Embryonic facial prominence (tissue), 1 donor: ENCODE measurements around the gene ABHD14A.
"Not testable (repeated sequence)": the region's sequence is repeated elsewhere in the genome, so short reads cannot be mapped to it uniquely, and the experiment has no call there.

ENCODE experiments used
- DNase-seq: peaks from one replicate; pipeline ENCODE4 v3.0.0-alpha.2; 2016; ENCODE audit errors: extremely low spot score

ABHD14A gene

DNA sequence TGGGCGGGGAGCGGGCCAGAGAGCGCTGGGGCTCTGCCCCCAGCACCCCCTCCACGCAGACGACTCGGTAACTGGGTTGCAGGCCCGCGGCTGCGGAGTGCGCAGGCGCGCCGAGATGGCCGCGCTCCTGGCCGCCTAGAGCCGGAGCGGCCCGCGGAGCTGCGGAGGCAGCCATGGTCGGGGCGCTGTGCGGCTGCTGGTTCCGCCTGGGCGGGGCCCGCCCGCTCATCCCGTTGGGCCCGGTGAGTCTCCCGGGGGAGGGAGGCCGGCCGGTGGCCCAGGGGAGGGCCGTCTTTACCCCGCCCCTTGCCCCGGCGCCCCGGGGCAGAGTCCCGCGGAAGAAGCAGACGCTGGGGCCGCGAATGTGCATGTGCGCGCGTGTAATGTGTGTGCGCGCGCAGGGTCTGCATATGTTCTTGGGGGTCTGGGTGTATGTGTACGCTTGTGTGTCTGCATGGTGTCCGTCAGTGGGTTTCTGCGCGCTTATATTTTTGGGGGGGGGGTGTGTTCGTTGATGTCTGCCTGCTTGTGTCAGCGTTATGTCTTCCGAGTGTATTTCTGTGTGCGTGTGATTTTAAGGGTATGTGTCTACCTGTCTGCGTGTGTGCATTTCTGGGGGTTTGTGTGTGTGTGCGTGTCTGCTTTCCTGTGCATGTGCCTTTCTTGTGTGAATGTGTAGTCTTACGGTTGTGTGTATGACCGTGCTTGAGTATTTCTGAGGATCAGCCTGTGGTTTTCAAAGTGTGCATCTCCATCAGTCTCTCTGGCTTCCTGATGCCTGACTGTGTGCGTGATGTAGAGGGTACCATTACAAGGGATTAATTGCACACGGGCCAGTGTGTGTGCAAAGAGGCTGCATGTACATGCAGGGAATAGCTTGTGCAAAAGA lies at the start of gene ABHD14A:
Gene ABHD14A (plus strand): TSS at position 102 of the 889 bp plus-strand sequence. CDS start 72 bp downstream, at position 174.
- no peak for DNase-seq

DNA sequence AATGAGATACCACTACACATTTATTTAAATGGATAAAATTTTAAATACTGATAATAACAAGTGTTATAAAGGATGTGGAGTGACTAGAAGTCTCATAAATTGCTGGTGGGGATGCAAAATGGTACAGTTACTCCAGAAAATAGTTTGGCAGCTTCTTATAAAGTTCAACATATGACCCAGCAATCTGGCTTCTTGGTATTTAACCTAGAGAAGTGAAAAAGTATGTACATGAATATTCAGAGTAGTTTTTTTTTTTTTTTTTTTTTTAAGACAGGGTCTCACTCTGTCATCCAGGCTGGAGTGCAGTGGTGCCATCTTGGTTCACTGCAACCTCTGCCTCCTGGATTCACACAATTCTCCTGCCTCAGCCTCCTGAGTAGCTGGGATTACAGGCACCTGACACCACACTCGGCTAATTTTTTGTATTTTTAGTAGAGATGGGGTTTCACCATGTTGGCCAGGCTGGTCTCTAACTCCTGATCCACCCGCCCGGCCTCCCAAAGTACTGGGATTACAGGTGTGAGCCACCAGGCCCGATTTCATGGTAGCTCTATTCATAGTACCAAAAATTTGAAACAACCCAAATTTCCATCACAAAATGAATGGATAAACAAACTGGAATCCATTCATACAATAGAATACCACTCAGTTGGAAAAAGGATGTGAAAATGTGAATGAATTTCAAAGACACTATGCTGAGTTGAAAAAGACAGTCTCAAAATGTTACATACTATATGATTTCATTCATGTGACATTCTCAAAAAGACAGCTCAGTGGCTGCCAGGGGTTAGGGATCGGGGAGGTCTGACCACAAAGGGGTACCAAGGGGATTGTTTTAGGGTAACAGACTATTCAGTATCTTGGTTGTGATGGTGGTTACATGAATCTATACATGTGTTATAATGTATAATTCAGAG lies 47.5 kb upstream of the ABHD14A start:
- DNase-seq = no peak

DNA sequence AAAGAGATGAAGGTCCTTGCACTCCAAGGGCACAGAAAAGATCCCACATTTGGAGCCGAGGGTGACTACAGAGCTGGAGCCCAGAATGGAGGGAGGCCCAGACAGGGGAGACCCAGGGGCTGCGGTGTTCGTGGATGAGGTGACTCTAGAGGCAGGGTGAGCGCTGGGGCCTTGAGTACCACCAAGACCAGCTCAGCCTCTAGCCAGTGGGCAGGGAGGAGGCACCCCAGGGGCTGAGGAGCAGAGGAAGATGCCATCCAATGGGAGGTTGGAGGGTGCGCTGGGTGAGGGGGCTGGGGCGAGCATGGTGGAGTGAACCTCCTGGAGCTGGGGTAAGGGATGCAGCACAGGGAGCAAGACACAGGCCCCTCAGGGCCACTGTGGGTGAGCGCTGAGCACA lies 46.4 kb upstream of the ABHD14A start:
- DNase-seq = no peak

DNA sequence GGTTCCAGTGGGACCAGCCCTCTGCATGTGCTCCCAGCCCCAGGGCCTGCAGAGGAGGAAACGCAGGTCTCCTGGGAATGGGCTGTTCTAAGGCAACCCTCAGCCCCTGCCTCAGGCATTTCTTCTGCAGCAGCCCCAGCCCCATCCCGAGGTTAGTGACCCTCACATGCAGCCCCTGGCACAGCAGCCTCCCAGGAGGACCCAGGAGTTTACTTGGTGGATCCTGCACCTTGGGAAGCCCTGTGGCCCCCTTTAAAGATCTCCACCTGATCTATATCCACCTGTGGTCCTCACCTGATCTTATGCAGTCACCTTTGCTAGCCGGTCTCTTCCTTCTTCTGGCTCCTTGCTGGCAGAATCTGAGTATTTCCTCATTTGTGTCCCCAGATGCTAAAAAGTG lies 45.9 kb upstream of the ABHD14A start:
- DNase-seq = not testable (repeated sequence)

DNA sequence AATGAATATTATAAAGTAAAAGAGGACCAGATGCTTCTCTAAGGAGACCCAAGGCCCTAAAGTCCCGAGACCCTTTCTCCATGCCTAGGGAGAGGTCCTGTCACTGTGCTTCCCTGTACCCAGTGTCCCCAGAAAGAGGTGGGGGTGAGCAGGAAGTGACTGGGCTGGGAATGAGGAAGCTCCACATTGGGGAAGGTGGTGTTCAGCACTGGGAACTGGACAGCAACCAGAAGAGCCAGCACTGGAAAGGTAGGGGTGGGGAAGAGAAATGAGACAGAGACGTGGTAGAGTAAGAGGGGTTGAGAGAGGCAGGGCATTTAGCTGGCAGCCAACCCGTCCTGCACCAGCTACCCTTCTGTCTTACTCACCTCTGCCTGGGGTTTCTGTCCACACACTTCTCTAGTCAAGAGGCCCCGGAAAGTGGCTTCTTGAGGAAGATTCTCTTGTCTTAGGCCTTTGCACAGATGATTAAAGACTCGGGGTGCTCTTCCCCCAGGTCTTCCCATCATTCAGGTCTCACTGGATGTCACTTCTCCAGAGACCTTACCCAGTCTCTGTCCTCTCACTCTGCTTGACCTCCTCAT lies 45.4 kb upstream of the ABHD14A start:
- DNase-seq = no peak

DNA sequence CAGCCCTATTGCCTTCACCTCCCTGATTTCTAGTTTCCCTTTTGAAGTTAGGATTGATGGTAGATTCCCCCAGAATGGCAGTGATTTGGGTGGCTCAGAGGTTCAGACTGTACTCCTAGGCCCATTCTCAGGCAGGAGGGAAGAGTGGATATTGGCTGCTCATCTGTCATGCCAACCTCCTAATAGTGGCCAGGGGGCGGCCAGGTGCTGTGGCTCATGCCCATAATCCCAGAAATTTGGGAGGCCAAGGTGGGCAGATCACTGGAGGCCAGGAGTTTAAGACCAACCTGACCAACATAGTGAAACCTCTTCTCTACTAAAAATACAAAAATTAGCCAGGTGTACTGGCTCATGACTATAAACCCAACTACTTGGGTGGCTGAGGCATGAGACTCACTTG lies 44.4 kb upstream of the ABHD14A start:
- DNase-seq = no peak

DNA sequence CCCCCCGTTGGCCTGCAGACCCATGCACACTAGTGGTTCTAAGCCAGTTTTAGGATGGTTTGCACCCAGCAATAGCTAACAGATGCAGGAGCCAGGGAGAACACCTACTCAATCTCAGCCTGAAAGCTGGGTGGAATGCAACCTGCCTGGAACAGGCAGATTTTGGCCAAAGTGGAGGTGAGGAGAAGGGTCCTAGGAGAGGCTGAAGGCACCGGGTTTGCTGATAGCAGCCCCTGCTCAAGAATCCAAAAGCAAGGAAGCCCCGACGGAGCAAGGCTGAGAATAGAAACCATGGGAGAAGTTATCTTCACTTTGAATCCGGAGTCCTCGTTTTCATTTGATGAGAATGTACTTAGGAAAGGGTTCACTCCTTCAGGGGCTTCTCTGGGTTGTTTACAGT lies 43.1 kb upstream of the ABHD14A start:
- no peak for DNase-seq

DNA sequence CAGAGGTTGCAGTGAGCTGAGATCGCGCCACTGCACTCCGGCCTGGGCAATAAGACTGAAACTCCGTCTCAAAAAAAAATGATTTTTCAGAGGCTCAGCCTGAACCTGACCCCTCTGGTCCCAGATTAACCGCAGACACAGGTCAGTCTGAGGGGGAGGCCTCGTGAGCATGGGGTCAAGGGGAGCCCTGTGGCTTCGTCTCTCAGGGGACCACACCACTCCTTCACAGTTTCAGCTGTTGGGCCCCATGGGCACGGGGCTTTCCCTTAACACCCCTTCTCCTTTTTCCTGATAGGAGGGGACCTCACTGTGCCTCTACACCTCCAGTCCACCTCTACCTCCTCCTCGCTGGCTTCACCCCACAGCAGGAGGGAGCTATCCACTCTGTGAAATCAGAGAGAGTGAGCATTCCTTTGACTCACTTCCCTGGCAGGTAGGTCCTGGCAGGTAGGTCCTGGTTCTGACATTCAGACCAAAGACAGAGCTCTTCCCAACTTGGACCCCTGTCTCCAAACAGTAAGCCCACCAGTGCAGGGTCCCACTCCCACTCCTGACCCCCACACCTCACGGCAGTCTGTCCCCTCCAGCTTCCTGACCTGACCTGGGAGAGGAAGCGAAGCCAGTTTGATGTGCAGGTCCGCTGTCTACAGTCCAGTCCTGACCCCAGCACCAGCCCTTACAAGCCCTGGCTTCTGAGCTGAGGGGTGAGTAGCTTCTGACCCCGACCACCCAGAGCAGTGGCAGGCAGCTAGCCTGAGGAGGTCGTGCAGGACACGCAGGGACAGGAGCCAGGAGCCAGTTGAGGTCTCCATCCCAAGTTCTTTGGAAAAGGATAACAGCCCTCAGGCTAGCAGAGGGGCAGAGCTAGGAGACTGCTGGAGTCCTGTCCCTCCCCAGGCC lies 42.1 kb upstream of the ABHD14A start:
- DNase-seq = no peak

DNA sequence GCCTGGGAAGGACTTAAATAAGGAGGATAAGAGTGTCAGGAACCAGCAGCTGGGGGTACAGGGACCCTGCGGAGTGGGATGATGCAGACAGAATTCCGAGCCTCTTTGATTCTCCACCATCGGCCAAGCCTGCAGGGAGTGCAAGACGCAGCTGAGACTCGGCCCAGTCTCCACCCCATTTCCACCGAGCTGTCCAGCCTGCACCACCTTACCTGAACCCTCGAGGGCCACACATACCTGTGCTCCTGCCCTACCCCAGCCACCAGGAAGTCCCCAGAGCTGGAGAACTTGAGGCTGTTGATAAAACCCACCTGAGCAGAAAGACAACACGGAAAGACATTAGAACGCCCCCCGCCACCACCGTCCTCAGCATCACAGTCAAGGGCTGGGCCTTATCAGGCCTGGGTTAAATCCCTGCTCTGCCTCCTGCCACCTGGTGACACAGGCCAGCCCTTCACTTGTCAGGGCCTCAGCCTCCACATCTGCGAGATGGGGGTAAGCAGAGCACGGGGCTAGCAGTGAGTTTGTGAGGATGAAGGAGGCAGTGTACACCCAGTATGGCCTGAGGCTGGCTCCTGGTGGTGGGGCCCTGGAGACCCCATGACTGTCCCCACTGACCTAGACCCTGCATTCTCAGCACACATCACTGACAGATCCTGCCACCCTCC lies 41.3 kb upstream of the ABHD14A start:
- no peak for DNase-seq

DNA sequence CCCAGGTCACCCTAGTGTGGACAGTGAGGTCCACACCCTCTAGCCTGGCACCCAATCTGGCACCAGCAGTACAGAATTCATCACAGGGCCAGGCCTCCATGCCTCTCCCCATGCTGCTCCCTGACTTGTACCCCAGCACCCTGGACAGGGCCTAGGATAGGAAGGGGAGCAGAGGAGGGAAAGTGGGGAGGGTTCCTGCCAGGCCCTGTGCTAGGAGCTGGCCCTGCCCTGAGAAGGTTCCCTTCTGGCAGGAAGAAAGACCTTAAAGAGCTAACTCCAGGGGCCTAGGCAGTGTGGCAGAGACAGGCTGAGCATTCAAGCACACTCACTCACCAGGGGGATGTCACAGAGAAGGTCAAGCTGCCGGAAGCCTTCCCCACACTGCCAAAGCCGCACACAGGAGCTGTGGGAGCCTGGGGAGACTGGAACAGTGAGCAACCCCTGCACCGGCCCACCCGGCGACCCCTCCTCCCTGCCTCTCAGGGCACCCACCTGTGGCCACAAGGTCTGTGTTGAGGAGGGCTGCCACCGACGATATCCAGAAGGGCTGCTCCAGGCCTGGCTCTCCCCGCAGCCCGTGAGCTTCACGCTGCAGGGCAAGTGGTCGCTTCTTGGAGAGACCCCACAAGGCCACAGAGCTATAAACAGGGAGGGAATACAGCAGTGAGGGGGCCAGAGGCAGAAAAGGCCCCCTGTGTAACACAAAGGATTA lies 40.6 kb upstream of the ABHD14A start:
- no peak for DNase-seq

DNA sequence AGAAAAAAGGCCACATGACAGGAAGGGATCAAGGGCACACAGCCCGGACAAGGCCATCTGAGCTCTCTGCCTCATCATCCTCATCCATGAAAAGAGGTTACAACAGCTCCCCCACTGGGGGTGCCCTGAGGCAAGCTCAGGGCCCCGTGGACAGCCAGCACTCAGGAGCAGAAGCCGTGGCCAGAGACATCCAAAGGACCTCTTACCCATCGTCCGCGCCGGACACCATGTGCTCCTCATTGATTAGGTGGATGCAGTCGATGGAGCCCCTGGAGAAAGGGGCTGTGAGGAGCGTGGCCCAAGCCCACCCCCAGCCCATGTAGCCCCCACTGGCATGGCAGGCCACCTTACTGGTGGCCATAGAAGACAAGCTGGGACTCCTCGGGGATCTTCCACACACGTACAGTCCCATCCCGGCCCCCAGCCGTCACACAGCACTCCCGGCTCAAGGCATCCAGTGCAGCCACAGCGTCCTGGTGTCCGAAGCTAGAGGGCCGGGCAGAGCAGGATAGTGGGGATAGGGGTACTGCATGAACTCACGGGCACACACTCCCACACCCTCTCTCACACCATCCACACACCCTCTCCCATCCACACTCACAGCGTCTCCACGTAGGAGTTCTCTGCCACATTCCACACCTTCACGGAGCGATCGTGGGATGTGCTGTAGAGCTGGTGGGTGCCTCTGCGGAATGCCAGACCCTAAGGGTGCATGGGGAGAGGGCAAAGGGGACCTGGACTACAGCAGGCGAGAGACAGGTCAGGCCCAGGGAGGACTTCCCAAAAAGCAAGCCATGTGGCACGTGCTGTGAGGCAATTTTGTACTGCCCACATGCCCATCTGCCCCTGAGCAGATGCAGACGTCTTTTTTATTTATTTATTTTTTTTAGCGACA lies 39.6 kb upstream of the ABHD14A start:
- no peak for DNase-seq

DNA sequence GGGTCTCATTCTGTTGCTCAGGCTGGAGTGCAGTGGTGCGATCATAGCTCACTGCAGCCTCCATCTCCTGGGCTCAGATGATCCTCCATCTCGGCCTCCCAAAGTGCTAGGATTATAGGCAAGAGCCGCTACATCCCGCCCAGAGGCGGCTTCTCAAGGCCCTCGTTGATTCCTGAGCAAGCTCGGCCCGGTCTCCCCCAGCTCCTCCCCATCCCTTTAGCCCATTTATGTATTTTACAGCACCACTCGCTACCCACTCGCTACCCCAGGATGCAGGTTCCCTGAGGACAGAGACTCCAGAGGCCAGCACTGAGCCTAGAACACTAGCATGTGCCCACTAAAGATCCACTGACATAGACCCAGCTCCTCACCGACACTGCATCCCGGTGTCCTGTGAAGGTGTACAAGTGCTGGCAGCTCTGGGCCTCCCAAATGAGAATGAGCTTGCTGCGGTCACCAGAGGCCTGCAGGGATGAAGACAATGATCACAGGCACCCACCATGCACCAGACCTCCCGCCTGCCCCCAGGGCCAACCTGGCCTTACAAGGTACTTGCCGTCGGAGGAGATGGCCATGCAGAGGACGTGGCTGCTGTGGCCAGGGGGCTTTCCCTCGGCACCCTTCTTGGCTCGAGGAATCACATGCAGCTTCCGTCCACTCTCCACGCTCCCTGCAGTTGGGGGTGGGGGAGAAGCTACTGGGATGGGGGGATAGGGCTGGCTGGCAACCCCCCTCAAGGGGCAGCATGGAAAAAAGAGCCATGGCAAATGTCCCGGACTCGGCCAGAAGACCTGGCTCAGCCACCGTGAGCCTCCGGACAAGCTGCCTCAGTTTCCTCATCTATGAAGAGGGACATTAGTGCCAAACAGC lies 38.7 kb upstream of the ABHD14A start:
- DNase-seq = no peak

DNA sequence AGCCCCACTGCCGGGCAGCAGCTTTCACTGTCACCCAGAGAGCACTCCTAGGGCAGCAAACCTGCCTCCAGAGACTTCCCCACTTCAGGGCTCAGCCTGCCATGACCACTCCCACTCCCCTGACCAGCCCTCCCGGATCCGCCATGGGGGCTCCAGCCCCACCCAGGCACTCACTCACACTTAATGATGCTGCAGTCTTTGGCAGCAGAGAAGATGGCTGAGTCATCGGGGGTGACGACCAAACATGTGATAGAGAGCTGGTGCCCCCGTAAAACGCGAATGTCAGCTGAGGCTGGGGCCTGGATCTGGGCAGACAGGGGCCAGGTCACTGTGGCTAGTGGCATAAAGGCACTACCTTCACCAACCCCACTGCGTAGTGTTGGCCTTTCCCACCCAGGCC lies 37.9 kb upstream of the ABHD14A start:
- no peak for DNase-seq

DNA sequence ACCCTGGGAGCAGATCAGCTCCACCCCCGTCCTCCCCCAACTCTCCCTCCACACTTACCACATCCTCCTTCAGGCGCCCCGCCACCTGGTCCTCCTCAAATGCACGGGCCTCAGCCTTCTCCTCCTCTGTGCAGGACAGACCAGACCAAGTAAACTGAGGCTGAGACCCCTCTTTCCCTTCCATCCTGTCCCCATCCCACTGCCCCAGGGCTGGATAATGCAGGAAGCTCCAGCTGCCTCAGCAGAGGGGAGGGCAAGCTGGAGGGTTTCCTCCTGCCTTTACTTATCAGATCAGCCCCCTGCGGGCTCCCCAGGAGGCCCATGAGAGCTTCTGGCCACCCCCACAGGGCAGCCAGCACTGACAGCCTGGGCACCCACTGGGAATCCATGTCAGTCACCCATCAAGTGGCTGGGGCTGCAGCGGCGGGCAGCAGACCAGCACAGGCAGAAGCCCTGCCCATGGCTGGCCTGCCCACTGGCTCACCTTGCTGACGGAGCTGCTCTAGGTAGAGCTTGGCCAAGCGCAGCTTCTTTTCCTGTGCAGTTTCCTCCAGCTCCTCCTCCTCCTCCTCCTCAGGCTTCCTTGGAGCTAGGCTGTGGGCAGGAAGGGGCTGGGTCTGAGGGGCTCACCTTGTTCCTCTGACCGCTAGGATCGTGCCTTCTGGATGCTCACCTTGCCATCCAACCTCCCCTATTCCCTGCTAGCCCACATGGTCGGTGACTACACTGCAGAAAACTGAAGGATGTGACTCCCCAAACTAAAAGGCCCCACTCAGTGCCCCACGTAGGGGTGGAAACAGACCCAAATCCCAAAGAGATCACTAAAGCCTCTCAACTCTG lies 37.0 kb upstream of the ABHD14A start:
- DNase-seq = no peak

DNA sequence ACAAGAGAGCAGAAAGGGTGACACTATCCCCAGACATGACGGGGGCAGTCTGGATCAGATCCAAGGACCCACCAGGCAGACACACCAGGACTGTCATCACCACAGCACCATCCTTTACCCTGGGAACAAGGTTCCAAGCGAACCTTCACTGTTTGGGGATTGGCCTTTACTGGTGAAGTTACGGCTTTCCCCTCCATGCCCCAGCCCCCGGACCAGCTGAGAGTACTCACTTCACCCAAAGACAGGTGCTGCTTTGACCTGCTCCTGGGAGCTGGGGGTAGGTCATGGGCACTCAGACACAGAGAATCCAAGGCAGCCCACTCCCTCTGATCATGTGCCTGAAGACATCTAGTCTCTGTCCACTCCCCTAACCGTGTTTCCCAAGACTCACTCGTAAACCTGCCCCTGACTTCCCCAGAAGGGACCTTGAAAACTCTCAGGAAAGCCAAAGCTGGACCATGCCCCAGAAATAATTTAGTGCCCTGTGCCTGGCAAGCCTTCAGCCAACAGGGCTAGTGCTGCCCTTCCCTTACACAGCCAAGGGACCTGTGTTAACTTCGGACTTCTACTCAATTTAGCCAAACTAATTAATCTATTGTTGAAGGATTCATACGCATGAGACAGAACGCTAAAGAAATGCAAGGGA lies 36.0 kb upstream of the ABHD14A start:
- DNase-seq = no peak

DNA sequence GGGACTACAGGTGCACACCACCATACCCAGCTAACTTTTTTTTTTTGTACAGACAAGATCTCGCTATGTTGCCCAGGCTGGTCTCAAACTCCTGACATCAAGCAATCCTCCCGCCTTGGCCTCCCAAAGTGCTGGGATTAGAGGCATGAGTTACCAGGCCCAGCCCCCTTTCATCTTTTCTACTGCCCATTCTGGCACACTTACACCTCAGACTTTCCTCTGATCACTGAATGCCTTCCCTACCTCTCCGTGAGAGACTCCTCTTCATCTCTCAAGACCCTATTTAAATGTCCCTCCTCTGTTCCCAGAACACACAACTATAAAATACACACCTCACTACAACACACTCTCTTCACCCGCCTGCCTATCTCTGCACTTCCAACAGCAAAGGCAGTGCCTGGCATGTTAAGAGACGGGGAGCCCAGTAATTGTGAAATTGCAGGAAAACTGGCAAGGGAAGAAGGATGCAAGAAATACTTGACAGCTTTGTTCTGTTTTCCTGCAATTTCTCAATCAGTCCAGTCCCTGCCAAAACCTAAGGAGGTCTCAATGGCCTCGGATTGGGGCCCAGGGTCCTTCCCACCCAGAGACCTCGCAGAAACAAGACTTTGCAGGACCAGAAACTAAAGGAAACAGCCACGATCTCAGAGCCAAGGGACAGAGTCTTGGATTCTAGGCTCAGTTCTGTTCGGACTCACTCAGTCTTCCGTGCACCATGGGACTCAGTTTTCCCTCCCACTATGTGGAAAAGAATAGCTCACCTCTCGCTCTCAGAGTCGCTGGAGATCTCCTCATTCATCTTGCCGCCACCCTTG lies 34.0 kb upstream of the ABHD14A start:
- no peak for DNase-seq
